HL-60 (cell line): ENCODE results near the gene CACNA1G.

ENCODE experiments used
- DNase-seq, 2 experiments: peaks; one replicate each; pipeline ENCODE4 v3.0.0-alpha.2; 2010 to 2020; ENCODE audit warnings: low read depth in 1 of 2, low spot score in 1 of 2
- H3K27ac ChIP-seq: fragments of 250-450 bp; sonication (Bioruptor Pico); replicated peaks from 2 replicates; pipeline ENCODE4 v1.5.1; 2020; ENCODE audit warnings: mild to moderate bottlenecking, moderate library complexity
- H3K27me3 ChIP-seq: fragments of 250-450 bp; sonication (Bioruptor Pico); 2 replicates; pipeline ENCODE4 v1.5.1; 2021; ENCODE audit warnings: mild to moderate bottlenecking, moderate library complexity; ENCODE audit not compliant: insufficient read depth, poor library complexity, severe bottlenecking
- H3K4me3 ChIP-seq: replicated peaks from 2 replicates; pipeline ENCODE4 v1.5.1; 2011; ENCODE audit warnings: mild to moderate bottlenecking, control low read depth, low read length; ENCODE audit not compliant: insufficient read depth
- CTCF ChIP-seq: IDR thresholded peaks from one replicate; pipeline ENCODE4 v1.5.1; 2011; ENCODE audit warnings: low read length, control low read depth, inconsistent platforms; ENCODE audit not compliant: insufficient read depth
- GABPA ChIP-seq: IDR thresholded peaks from 2 replicates; pipeline ENCODE4 v1.6.1; 2012; ENCODE audit warnings: low read depth
- POLR2AphosphoS5 ChIP-seq: IDR thresholded peaks from 2 replicates; pipeline ENCODE4 v1.6.1; 2012; ENCODE audit warnings: low read depth
- REST ChIP-seq: IDR thresholded peaks from 2 replicates; pipeline ENCODE4 v1.6.1; 2012; ENCODE audit warnings: low read depth; ENCODE audit not compliant: insufficient replicate concordance
- SPI1 ChIP-seq: IDR thresholded peaks from 2 replicates; pipeline ENCODE4 v1.6.1; 2012; ENCODE audit warnings: low read depth, mild to moderate bottlenecking, borderline replicate concordance

Gene CACNA1G

GRCh38 chr17:50664788-50665458 is 104.4 kb downstream of the CACNA1G start:
- no peak for TF ChIP-seq GABPA
- no peak for TF ChIP-seq SPI1
- TF ChIP-seq POLR2AphosphoS5: no peak
- TF ChIP-seq REST: no peak
- TF ChIP-seq CTCF: no peak
- Histone ChIP-seq H3K27me3 (no peaks in the 10 kb centered on the region), H3K27ac (no peak overlapping the region), H3K4me3 (no peak overlapping the region)
- no peak for DNase-seq

- no peak overlapping the region for H3K27ac ChIP-seq
- no peak overlapping the region for H3K4me3 ChIP-seq
- TF ChIP-seq CTCF (no peak), REST (no peak), SPI1 (no peak), GABPA (no peak), POLR2AphosphoS5 (no peak)
- H3K27me3 ChIP-seq: no peaks in the 10 kb centered on the region
- DNase-seq: no peak
These were observed 105.3 kb downstream of the CACNA1G start for GRCh38 chr17:50665838-50666237.

GRCh38 chr17:50666316-50666715 is 105.8 kb downstream of the CACNA1G start:
- H3K27me3 ChIP-seq: no peaks in the 10 kb centered on the region
- no peak overlapping the region for H3K27ac ChIP-seq
- no peak for DNase-seq
- no peak overlapping the region for H3K4me3 ChIP-seq
- TF ChIP-seq REST (no peak), POLR2AphosphoS5 (no peak), CTCF (no peak), GABPA (no peak), SPI1 (no peak)
